Measurements from ENCODE around the gene KCNJ5.

GRCh38 chr11:128928400-128928799 lies 37.2 kb downstream of the KCNJ5 start:
- TF ChIP-seq CTCF (IDR thresholded peaks at IDR 0.05), result no peak
- no peak for TF ChIP-seq POLR2A (IDR thresholded peaks at IDR 0.05)

Data from uterus (tissue), 2 donors.